Tibial nerve (tissue), 4 donors: Measurements from ENCODE around the gene ASNS.

Source experiments
- CTCF ChIP-seq, 5 experiments: fragments of 200-600 bp in 3 of 5; fragments of 450-650 bp in 2 of 5; sonication (generic) in 3 of 5; IDR thresholded peaks; one replicate each; pipeline ENCODE4 v1.5.1; 2016 to 2019; ENCODE audit warnings: antibody characterized with exemption in 5 of 5, mild to moderate bottlenecking in 3 of 5, moderate library complexity in 2 of 5
- EP300 ChIP-seq, 2 donors: sonication (generic); formaldehyde crosslinking; IDR thresholded peaks; one replicate each; pipeline ENCODE4 v1.6.1; 2017; ENCODE audit warnings: antibody characterized with exemption in 2 of 2, mild to moderate bottlenecking in 1 of 2

- TF ChIP-seq CTCF (IDR thresholded peaks at IDR 0.05) (no peak), EP300 (IDR thresholded peaks at IDR 0.05) (no peak)
These were observed 14.0 kb downstream of the ASNS start for GRCh38 chr7:97858221-97858620.
